ENCODE results near the gene SSU72. TPM values are rescaled to one million over a fixed set of nuclear protein-coding genes. Genes with fewer than 3 reads are reported as not detected.

SSU72 gene
- total RNA-seq: 100 to 1,000 TPM; 102 to 115 (median 109) TPM

DNA sequence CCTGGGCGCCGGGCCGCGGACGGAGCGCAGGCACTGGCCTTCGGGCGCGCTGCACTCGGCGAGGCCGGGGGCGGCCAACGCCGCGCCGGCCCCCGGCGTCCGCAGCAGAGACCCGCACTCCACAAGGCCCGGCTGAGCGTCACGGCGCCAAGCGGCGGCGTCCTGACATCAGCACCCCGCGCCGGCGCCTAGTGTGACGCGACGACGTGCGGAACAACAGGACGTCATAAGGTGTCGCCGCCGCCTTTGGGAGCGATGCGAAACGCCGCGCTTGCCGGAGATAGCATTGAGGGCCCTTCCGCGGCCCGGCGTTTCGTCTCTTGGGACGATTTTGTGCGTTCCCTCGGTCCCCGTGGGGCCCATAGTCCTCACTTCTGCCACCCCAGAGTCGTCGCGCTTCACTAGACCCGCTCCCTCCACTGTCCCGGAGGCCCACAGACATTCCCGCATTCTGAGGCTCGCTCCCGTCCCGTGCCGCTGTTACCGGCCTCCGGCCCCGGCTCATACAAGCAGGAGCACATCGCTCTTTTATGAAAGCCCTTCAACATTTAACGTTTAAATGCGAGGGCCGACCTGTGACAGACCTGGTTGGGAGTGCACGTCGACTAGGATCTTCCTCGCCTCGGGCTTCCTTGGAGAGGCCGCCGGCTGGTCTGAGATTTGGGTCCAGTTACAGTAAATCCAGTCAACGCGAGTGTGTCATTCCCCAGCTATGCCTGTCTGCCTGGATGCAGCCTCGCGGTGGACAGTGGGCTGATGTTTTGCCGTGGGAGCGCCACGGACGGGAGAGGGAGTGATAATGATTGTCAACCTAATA is at the start of gene SSU72:
Gene SSU72 (minus strand): TSS at position 143 of the 817 bp plus-strand sequence. CDS start 306 bp downstream, outside the sequence.
- Histone ChIP-seq H3K36me3 (no peaks in the 10 kb centered on the region), H3K4me3 (peak within 1 kb of the TSS; percentile 70), H3K27me3 (no peaks in the 10 kb centered on the region), H3K9me3 (no peaks in the 10 kb centered on the region), H3K27ac (peak within 1 kb of the TSS; percentile 98), H3K4me1 (peaks cover 43% of the 10 kb centered on the region)
- no peak for TF ChIP-seq EP300 (IDR thresholded peaks at IDR 0.05)
- TF ChIP-seq POLR2A (IDR thresholded peaks at IDR 0.05): peak in 1 of 2 donors; percentile 90
- peak; percentile 97 to 98 (median 98) for TF ChIP-seq POLR2AphosphoS5 (IDR thresholded peaks at IDR 0.05)
- TF ChIP-seq, protein P1, sequence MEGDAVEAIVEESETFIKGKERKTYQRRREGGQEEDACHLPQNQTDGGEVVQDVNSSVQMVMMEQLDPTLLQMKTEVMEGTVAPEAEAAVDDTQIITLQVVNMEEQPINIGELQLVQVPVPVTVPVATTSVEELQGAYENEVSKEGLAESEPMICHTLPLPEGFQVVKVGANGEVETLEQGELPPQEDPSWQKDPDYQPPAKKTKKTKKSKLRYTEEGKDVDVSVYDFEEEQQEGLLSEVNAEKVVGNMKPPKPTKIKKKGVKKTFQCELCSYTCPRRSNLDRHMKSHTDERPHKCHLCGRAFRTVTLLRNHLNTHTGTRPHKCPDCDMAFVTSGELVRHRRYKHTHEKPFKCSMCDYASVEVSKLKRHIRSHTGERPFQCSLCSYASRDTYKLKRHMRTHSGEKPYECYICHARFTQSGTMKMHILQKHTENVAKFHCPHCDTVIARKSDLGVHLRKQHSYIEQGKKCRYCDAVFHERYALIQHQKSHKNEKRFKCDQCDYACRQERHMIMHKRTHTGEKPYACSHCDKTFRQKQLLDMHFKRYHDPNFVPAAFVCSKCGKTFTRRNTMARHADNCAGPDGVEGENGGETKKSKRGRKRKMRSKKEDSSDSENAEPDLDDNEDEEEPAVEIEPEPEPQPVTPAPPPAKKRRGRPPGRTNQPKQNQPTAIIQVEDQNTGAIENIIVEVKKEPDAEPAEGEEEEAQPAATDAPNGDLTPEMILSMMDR (IDR thresholded peaks at IDR 0.05): peak in 1 of 2 donors; percentile 6
- DNase-seq (ENCODE audit: low spot score in 2 of 2): peak; percentile 96 to 99
- WGBS: under 1% methylated on average over 13 of the region's 87 CpGs

DNA sequence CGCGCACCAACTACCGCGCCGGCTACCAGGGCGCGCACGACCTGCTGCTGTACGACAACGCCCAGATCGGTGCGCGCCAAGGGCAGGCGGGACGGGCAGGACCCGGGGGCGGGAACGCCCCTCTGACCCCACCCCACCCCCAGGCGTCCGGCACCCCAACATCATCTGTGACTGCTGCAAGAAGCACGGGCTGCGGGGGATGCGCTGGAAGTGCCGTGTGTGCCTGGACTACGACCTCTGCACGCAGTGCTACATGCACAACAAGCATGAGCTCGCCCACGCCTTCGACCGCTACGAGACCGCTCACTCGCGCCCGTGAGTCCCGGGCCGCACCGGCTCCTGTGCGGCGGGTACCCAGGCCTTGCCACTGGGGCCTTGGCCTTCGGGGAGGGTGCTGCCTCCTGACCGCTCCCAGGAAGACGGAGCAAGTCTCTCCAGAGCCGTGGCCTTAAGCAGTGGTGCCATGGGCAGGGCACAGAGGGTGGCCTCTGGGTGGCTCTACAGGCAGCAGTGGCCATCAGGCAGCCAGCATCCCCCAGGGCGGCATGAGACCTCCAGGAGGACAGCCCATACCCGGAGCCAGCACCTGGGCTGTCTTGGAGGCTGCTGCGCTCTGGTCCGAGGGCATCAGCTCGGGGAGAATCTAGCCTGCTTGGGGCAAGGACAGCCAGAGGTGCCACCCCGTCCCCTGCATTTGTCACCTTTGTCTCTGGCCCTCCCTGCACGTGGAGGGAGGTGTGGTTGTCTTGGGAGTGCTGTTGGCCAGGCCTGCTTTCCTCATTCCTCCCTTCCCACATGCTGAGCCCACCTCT is 49.2 kb upstream of the SSU72 start:
- 91% methylated on average over 20 of the region's 51 CpGs for WGBS
- Histone ChIP-seq H3K9me3 (no peaks in the 10 kb centered on the region), H3K27ac (no peak overlapping the region), H3K27me3 (no peaks in the 10 kb centered on the region), H3K36me3 (peaks cover 9% of the 10 kb centered on the region), H3K4me3 (no peak overlapping the region), H3K4me1 (peaks cover 24% of the 10 kb centered on the region)
- DNase-seq (ENCODE audit: low spot score in 2 of 2): no peak
- TF ChIP-seq POLR2AphosphoS5 (IDR thresholded peaks at IDR 0.05) (no peak), EP300 (IDR thresholded peaks at IDR 0.05) (no peak), POLR2A (IDR thresholded peaks at IDR 0.05) (no peak)
- TF ChIP-seq, protein P1 (IDR thresholded peaks at IDR 0.05): no peak

DNA sequence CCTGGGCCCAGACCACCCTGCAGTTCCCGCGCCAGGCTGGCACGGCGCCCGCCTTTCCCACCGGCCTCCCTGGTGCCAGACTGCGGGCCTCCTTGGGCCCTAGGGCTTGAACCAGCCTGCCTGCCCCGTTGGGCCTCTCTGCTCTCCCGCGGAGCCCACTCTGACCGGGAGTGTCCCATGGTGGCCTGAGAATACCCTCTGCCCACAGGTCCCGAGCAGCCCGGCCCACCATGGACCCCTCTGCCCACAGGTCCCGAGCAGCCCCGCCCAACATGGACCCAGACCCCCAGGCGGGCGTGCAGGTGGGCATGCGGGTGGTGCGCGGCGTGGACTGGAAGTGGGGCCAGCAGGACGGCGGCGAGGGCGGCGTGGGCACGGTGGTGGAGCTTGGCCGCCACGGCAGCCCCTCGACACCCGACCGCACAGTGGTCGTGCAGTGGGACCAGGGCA is 48.5 kb upstream of the SSU72 start:
- WGBS: no CpG with 5 or more reads among the region's 33 CpGs
- Histone ChIP-seq H3K27me3 (no peaks in the 10 kb centered on the region), H3K9me3 (no peaks in the 10 kb centered on the region), H3K36me3 (peaks cover 11% of the 10 kb centered on the region), H3K4me3 (no peak overlapping the region), H3K4me1 (peaks cover 18% of the 10 kb centered on the region), H3K27ac (no peak overlapping the region)
- TF ChIP-seq POLR2A (IDR thresholded peaks at IDR 0.05): no peak
- TF ChIP-seq POLR2AphosphoS5 (IDR thresholded peaks at IDR 0.05): no peak
- TF ChIP-seq EP300 (IDR thresholded peaks at IDR 0.05): no peak
- TF ChIP-seq, protein P1 (IDR thresholded peaks at IDR 0.05): no peak
- DNase-seq (ENCODE audit: low spot score in 2 of 2): peak in 1 of 2 donors; percentile 63

DNA sequence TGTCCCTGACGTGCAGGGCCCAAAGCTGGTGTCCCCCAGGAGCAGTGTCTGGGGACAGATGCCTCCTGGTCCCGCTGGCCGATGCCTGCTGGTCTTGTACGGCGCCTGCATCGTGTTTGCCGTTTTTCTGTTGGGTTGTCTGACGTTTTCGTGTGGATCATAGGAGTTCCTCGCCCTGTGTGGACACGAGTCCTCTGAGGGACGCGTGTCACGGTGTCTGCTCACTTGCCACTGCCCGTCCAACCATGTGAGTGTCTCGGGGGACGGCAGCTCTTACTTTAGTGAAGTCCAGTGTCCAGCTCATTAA is 48.1 kb upstream of the SSU72 start:
- no peak for DNase-seq (ENCODE audit: low spot score in 2 of 2)
- no peaks in the 10 kb centered on the region for H3K9me3 ChIP-seq
- H3K4me1 ChIP-seq: peaks cover 15% of the 10 kb centered on the region
- H3K27me3 ChIP-seq: no peaks in the 10 kb centered on the region
- peaks cover 13% of the 10 kb centered on the region for H3K36me3 ChIP-seq
- H3K27ac ChIP-seq: no peak overlapping the region
- H3K4me3 ChIP-seq: no peak overlapping the region
- 90% methylated on average over 15 of the region's 17 CpGs for WGBS
- TF ChIP-seq POLR2AphosphoS5 (IDR thresholded peaks at IDR 0.05): no peak
- no peak for TF ChIP-seq POLR2A (IDR thresholded peaks at IDR 0.05)
- TF ChIP-seq, protein P1 (IDR thresholded peaks at IDR 0.05): no peak
- no peak for TF ChIP-seq EP300 (IDR thresholded peaks at IDR 0.05)
